ENCODE measurements around the gene TMEM222. TPM values are rescaled to one million over a fixed set of nuclear protein-coding genes. Genes with fewer than 3 reads are reported as not detected.
"Not testable (repeated sequence)": the region's sequence is repeated elsewhere in the genome, so short reads cannot be mapped to it uniquely, and the experiment has no call there.

The TMEM222 gene
- 10 to 100 TPM; 51.0 to 55.1 (median 51.7) TPM for total RNA-seq

- Mint-ChIP-seq H3K4me3 (peak within 1 kb of the TSS; percentile 97), H3K36me3 (ENCODE audit: insufficient read depth) (peaks cover 19% of the 10 kb centered on the region), H3K9me3 (no peaks in the 10 kb centered on the region), H3K4me1 (ENCODE audit: low read depth) (peaks cover 46% of the 10 kb centered on the region), H3K27me3 (ENCODE audit: low read depth) (peaks cover 6% of the 10 kb centered on the region)
- peak; percentile 95 for DNase-seq
- peak; percentile 98 for ATAC-seq
Observed at GRCh38 chr1:27321813-27322568, at the start of gene TMEM222. Gene TMEM222 (plus strand): TSS chr1:27322163. CDS start chr1:27322198, 35 bp downstream.

- Mint-ChIP-seq H3K4me3 (no peak overlapping the region), H3K4me1 (ENCODE audit: low read depth) (no peaks in the 10 kb centered on the region), H3K36me3 (ENCODE audit: insufficient read depth) (peaks cover 17% of the 10 kb centered on the region), H3K27me3 (ENCODE audit: low read depth) (no peaks in the 10 kb centered on the region), H3K9me3 (no peaks in the 10 kb centered on the region)
- no peak for ATAC-seq
- DNase-seq: no peak
Observed at GRCh38 chr1:27274204-27274603, 47.8 kb upstream of the TMEM222 start.

GRCh38 chr1:27275696-27276095 is 46.3 kb upstream of the TMEM222 start:
- Mint-ChIP-seq H3K36me3 (ENCODE audit: insufficient read depth) (peaks cover 16% of the 10 kb centered on the region), H3K4me3 (no peak overlapping the region)

GRCh38 chr1:27284425-27285273 is 37.3 kb upstream of the TMEM222 start:
- peak; percentile 67 to 83 for ATAC-seq
- no peaks in the 10 kb centered on the region for H3K9me3 Mint-ChIP-seq

More at GRCh38 chr1:27275696-27276095, 46.3 kb upstream of the TMEM222 start:
- Mint-ChIP-seq H3K9me3 (no peaks in the 10 kb centered on the region), H3K27me3 (ENCODE audit: low read depth) (no peaks in the 10 kb centered on the region), H3K4me1 (ENCODE audit: low read depth) (no peaks in the 10 kb centered on the region)
- ATAC-seq (no peak), DNase-seq (no peak)

GRCh38 chr1:27285274-27285660 is 36.7 kb upstream of the TMEM222 start:
- H3K4me3 Mint-ChIP-seq: no peak overlapping the region
- DNase-seq (no peak), ATAC-seq (no peak)
- peaks cover 15% of the 10 kb centered on the region for H3K36me3 Mint-ChIP-seq (ENCODE audit: insufficient read depth)
- no peaks in the 10 kb centered on the region for H3K9me3 Mint-ChIP-seq
- H3K4me1 Mint-ChIP-seq (ENCODE audit: low read depth): peaks cover 1% of the 10 kb centered on the region
- no peaks in the 10 kb centered on the region for H3K27me3 Mint-ChIP-seq (ENCODE audit: low read depth)

More at GRCh38 chr1:27284425-27285273, 37.3 kb upstream of the TMEM222 start:
- H3K36me3 Mint-ChIP-seq (ENCODE audit: insufficient read depth): peaks cover 14% of the 10 kb centered on the region
- H3K4me1 Mint-ChIP-seq (ENCODE audit: low read depth): peaks cover 1% of the 10 kb centered on the region
- peak; percentile 90 for DNase-seq
- no peaks in the 10 kb centered on the region for H3K27me3 Mint-ChIP-seq (ENCODE audit: low read depth)
- no peak overlapping the region for H3K4me3 Mint-ChIP-seq

GRCh38 chr1:27285821-27286220 is 36.1 kb upstream of the TMEM222 start:
- not testable (repeated sequence) for ATAC-seq; H3K27me3 Mint-ChIP-seq (ENCODE audit: low read depth); H3K4me1 Mint-ChIP-seq (ENCODE audit: low read depth); H3K9me3 Mint-ChIP-seq; H3K4me3 Mint-ChIP-seq; DNase-seq
- H3K36me3 Mint-ChIP-seq (ENCODE audit: insufficient read depth): peaks cover 20% of the 10 kb centered on the region

- H3K9me3 Mint-ChIP-seq; DNase-seq; H3K4me3 Mint-ChIP-seq; H3K27me3 Mint-ChIP-seq (ENCODE audit: low read depth); H3K4me1 Mint-ChIP-seq (ENCODE audit: low read depth); ATAC-seq: not testable (repeated sequence)
- peaks cover 22% of the 10 kb centered on the region for H3K36me3 Mint-ChIP-seq (ENCODE audit: insufficient read depth)
Observed at GRCh38 chr1:27289125-27289524, 32.8 kb upstream of the TMEM222 start.

- Mint-ChIP-seq H3K4me1 (ENCODE audit: low read depth) (no peaks in the 10 kb centered on the region), H3K36me3 (ENCODE audit: insufficient read depth) (peaks cover 25% of the 10 kb centered on the region)
- ATAC-seq: no peak
Observed at GRCh38 chr1:27290581-27290980, 31.4 kb upstream of the TMEM222 start.

GRCh38 chr1:27292106-27292505 is 29.9 kb upstream of the TMEM222 start:
- peaks cover 25% of the 10 kb centered on the region for H3K36me3 Mint-ChIP-seq (ENCODE audit: insufficient read depth)

More at GRCh38 chr1:27290581-27290980, 31.4 kb upstream of the TMEM222 start:
- H3K9me3 Mint-ChIP-seq: no peaks in the 10 kb centered on the region
- H3K27me3 Mint-ChIP-seq (ENCODE audit: low read depth): no peaks in the 10 kb centered on the region
- H3K4me3 Mint-ChIP-seq: no peak overlapping the region
- no peak for DNase-seq

GRCh38 chr1:27293915-27294314 is 28.0 kb upstream of the TMEM222 start:
- Mint-ChIP-seq H3K36me3 (ENCODE audit: insufficient read depth) (peaks cover 19% of the 10 kb centered on the region), H3K4me1 (ENCODE audit: low read depth) (no peaks in the 10 kb centered on the region), H3K27me3 (ENCODE audit: low read depth) (no peaks in the 10 kb centered on the region), H3K9me3 (no peaks in the 10 kb centered on the region), H3K4me3 (no peak overlapping the region)
- DNase-seq (no peak), ATAC-seq (no peak)

More at GRCh38 chr1:27292106-27292505, 29.9 kb upstream of the TMEM222 start:
- no peaks in the 10 kb centered on the region for H3K9me3 Mint-ChIP-seq
- no peak for ATAC-seq
- H3K27me3 Mint-ChIP-seq (ENCODE audit: low read depth): no peaks in the 10 kb centered on the region
- no peak overlapping the region for H3K4me3 Mint-ChIP-seq
- DNase-seq: no peak
- H3K4me1 Mint-ChIP-seq (ENCODE audit: low read depth): no peaks in the 10 kb centered on the region

GRCh38 chr1:27296773-27297291 is 25.1 kb upstream of the TMEM222 start:
- Mint-ChIP-seq H3K27me3 (ENCODE audit: low read depth) (no peaks in the 10 kb centered on the region), H3K36me3 (ENCODE audit: insufficient read depth) (peaks cover 16% of the 10 kb centered on the region), H3K4me1 (ENCODE audit: low read depth) (peaks cover 1% of the 10 kb centered on the region), H3K4me3 (no peak overlapping the region), H3K9me3 (no peaks in the 10 kb centered on the region)
- ATAC-seq (peak; percentile 74 to 82), DNase-seq (peak; percentile 70)

GRCh38 chr1:27297903-27298302 is 24.1 kb upstream of the TMEM222 start:
- H3K9me3 Mint-ChIP-seq: no peaks in the 10 kb centered on the region
- peaks cover 1% of the 10 kb centered on the region for H3K4me1 Mint-ChIP-seq (ENCODE audit: low read depth)
- DNase-seq (no peak), ATAC-seq (no peak)
- H3K27me3 Mint-ChIP-seq (ENCODE audit: low read depth): no peaks in the 10 kb centered on the region
- H3K36me3 Mint-ChIP-seq (ENCODE audit: insufficient read depth): peaks cover 17% of the 10 kb centered on the region
- H3K4me3 Mint-ChIP-seq: no peak overlapping the region

GRCh38 chr1:27298632-27299384 is 23.2 kb upstream of the TMEM222 start:
- Mint-ChIP-seq H3K4me3 (no peak overlapping the region), H3K36me3 (ENCODE audit: insufficient read depth) (peaks cover 15% of the 10 kb centered on the region), H3K27me3 (ENCODE audit: low read depth) (no peaks in the 10 kb centered on the region), H3K9me3 (no peaks in the 10 kb centered on the region), H3K4me1 (ENCODE audit: low read depth) (peaks cover 1% of the 10 kb centered on the region)
- ATAC-seq: no peak
- DNase-seq: no peak
